Measurements from ENCODE around the gene CUEDC1. TPM values are rescaled to one million over a fixed set of nuclear protein-coding genes. Genes with fewer than 3 reads are reported as not detected.

Gene CUEDC1
- total RNA-seq, 1 donor from 2014 or later = 6.5 TPM

DNA sequence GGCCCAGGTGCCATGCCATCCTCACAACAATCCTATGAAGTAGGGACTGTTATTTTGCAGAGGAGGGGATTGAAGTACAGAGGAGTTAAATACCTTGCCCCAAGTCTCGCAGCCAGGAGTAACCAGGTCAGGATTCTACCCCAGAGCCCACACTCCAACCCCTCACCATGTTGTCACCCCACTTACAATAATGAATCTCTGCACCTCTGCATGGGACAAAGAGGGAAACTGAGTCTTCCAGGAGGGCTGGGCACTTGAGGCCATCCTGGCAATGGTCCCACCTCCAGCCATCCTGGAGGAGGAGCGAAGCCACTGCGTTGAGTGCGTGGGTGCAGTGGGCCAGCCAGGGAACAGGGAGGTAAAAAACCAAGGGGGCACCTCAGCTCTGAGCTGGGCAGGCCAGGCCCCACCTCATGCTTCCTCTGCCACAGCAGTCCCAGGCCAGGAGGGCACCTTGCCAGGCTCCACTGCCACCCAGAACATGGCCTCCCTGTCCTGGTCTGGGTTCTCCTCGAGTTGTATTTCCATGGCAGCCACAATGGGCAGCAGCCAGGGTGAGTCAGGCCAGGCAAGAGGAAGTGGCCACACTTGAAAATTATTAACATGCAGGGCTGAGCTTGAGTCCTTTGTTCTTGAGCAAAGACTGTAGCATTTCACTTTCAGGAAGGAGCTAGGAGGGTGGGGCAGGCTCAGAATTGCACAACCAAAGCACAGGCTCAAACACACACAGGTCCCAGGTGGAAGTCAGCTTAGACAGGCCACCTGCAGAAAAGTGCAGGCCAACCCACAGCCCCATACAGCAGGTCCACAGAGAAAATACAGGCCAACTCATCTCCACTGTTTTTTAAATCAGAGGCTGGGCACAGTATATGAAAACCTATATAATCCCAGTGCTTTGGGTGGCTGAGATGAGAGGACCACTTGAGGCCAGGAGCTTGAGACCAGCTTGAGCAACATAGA is 52.1 kb downstream of the CUEDC1 start:
- peak in 1 of 2 donors; percentile 77 for DNase-seq (ENCODE audit: low spot score in 2 of 2)
- FAIRE-seq = no peak

- no peak for FAIRE-seq
- no peak for DNase-seq (ENCODE audit: low spot score in 2 of 2)
Measured at GRCh38 chr17:57902117-57902799, 53.0 kb downstream of the CUEDC1 start.

GRCh38 chr17:57900991-57901743 is 54.0 kb downstream of the CUEDC1 start:
- FAIRE-seq = no peak
- DNase-seq (ENCODE audit: low spot score in 2 of 2) = no peak

DNA sequence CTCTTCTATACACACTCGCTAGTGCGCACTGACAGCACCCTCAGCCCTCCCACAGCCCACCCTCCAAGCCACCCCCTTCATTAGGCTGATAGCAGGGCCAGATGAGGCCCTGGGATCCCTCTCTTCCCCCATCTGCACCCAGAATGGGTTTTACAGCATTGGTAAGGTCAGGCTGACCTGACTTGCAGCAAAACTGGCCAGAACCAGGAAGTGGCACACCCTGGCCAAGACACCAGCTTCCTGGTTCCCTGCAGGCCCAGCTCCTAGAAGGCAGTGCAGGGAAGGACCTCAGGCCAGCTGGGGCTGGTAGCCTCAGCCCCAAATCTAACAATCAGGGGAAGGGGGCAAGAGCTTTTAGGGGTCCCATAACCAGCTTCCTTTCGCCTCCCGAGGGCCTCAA is 55.4 kb downstream of the CUEDC1 start:
- FAIRE-seq (no peak), DNase-seq (ENCODE audit: low spot score in 2 of 2) (no peak)

DNA sequence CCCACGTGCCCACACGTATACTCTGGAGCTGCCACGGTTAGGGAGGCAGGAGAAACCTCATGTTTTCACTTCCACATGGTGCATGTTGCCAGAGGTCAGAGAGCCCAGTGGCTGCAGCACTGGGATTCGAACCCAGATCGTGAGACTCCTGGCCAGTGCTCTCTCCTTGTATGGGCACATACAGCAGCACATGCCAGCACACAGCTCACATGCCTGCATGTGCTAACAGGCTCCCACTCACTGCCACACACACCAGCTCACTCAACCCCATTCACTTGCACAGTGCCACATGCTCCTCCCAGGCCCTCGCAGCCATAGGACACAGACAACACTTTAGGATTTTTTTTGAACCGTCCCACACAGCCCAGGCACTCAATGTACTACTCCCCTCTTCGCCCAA is 55.8 kb downstream of the CUEDC1 start:
- FAIRE-seq (no peak), DNase-seq (ENCODE audit: low spot score in 2 of 2) (no peak)

DNA sequence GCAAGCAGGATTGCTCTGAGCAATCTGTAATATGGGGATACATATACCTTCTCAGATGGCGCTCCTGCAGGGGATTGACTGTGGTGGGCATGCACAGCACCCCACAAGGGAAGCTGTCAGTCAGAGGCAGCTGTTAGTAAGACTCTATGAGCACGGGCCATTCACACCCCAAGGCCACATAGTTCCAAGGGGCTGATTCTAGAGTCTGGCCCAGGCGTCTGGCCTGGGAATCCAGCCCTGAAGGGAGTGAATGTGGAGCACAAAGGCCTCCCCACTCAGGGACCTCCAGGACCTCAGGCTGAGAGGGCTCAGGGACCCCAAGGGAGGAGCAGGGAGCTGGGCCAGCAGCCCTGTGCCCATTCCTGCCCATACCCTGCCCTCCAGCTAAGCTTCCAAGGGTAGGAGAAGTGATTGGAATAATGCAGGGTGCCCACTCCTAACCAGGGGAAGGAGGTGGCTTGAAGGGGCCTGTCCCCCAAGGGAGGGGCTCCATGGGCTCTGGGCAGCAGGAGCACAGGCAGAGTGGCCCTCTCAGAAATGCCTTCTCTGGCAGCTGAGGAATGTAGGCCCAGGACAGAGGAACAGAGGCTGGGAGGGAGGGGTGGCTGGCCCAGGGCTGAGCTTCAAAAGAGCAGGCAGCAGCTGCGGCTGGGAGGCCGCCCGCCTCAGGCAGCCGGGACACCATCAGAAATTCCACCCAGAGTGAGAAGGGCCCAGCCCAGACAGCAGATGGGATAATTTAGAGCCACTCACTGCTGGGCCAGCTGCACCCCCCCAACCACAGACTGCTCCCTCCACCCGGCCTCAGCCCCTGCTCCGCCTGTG is 56.5 kb downstream of the CUEDC1 start:
- DNase-seq (ENCODE audit: low spot score in 2 of 2) = peak in 1 of 2 donors; percentile 42
- no peak for FAIRE-seq

GRCh38 chr17:57895382-57896060 is 59.7 kb downstream of the CUEDC1 start:
- FAIRE-seq (no peak), DNase-seq (ENCODE audit: low spot score in 2 of 2) (no peak)

DNA sequence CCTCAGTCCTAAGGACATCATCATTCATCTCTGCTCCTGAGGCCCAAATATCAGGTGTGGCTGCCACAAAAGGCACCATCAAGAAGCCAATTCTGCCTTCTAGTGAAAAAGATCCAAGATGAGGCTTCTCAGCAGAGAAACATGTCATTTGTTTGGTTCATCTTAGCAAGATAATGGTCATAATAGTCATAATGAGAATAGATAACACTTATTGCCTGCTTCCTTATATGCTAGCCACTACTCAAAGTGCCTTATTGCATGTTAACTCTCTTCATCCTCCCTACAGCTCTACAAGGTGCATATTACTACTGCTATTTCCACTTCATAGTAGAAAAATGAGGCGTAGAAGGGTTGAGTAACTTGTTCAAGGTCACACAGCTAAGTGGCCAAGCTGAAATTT is 60.4 kb downstream of the CUEDC1 start:
- FAIRE-seq = no peak

DNA sequence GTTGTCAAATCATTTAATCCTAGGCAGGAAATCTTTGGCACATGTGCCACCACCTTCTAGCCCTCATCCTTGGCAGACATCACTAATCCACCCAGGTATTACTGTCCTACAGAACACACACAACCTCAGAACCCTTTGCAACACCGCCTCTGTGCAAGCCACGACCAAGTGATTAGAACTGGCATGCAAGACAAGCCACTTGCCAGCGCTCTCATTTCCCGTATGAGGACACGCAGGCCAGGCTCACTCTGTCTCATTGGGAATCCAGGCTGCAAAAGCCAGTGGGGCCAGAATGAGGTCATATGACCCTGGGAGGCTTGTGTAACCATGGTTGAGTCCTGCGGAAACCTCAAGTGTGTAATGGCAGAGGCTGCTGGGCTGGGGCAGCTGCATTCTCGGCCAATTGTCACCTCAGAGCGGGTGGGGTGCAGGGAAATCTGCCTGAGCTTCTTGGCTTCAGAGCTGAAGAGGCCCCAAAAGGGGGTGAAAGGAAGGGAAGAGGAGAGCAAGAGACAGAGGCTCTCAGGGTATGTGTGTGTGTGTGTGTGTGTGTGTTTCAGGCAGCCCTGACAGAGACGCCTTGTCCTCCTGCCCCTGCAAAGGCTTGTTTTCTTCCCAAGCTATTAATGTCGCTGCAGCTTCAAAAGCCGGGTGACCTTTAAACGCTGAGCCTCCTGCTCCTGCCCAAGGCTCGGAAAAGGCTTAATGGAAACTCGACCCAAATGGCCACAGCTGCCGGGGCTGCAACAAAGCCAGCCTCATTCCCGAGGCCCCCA is 62.2 kb downstream of the CUEDC1 start:
- DNase-seq (ENCODE audit: low spot score in 2 of 2) (peak; percentile 65 to 66), FAIRE-seq (no peak)

More for the DNA sequence above, 60.4 kb downstream of the CUEDC1 start:
- no peak for DNase-seq (ENCODE audit: low spot score in 2 of 2)

- peak; percentile 72 to 85 for DNase-seq (ENCODE audit: low spot score in 2 of 2)
- no peak for FAIRE-seq
Measured at GRCh38 chr17:57892146-57892819, 62.9 kb downstream of the CUEDC1 start.

DNA sequence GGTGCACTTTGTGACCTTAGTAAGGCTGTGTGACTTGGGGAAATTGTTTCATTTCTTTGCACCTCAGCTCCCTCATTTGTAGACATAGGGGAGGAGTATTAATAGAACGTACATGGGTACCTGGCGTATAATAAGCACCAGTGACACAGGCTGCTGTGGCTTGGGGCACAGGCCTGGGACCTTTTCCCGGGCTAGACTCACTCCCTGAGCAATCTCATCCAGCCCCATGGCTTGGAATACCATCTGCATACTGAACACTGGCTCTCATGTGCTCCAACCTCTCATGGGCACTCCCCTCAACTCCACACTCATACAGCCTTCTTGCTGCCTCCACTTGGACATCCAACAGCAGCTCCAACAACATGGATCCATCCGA is 64.4 kb downstream of the CUEDC1 start:
- DNase-seq (ENCODE audit: low spot score in 2 of 2) (no peak), FAIRE-seq (no peak)

DNA sequence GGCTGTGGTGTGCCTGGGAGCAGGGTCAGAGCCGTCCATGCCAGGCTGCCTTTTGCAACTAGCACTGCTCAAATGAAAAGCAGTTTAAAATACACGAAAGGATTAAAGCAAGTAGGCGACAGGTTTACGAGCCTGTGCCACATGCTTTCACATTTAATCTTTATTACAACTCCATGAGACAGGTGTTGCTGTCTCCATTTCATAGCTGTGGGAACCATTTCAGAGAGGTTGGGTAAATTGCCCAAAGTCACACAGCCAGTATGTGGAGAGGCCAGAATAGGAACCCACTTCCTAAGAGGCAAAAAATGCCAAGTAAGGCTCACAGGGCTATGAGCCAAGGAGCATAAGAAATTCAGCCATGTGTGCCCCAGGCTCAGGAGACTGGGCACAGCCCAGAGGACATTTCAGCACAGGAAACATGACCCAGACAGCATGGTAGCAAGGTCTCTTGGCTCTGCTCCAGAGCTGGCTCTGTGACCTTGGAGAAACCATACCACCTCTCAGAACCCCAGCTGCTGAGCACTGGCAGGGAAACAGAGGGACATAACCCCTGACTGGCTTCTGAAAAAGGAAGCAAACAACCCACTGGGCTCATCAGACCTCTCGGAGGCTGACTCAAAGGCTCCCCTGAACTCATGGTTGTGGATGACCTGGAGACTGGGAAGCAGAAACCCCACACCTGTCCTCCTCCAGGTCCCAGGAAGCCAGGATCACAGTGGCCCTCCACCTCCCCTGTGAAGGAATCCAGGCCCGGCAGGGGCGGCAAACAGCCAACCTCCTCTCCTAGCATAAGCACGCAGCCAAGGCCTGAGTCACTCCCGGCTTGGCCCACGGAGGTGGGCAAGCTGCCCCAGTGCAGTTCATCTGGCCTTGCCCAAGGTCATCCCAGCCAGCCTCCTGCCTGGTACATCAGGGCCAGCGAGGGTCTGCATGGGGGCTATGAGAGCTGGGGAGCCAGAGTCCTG is 65.0 kb downstream of the CUEDC1 start:
- no peak for FAIRE-seq
- DNase-seq (ENCODE audit: low spot score in 2 of 2) = no peak

DNA sequence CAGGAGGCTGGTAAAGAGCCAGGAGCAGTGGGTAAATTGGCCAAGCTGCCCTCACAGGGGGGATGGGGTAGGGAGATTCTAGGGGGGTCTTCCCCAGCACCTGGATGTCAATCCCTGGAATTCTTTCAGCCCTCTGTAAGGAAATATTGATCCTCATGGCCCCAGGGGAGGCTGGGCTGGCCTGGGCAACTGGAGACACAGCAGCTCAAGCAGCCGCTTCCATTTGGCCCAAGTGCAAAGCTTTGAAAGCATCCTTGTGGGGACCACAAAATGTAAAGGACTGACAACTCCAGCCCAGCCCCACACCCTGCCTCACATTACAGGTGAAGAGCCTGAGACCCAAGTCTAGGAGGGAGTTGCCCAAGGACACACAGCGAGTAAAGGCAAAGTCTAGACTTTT is 66.0 kb downstream of the CUEDC1 start:
- DNase-seq (ENCODE audit: low spot score in 2 of 2) (no peak), FAIRE-seq (no peak)

DNA sequence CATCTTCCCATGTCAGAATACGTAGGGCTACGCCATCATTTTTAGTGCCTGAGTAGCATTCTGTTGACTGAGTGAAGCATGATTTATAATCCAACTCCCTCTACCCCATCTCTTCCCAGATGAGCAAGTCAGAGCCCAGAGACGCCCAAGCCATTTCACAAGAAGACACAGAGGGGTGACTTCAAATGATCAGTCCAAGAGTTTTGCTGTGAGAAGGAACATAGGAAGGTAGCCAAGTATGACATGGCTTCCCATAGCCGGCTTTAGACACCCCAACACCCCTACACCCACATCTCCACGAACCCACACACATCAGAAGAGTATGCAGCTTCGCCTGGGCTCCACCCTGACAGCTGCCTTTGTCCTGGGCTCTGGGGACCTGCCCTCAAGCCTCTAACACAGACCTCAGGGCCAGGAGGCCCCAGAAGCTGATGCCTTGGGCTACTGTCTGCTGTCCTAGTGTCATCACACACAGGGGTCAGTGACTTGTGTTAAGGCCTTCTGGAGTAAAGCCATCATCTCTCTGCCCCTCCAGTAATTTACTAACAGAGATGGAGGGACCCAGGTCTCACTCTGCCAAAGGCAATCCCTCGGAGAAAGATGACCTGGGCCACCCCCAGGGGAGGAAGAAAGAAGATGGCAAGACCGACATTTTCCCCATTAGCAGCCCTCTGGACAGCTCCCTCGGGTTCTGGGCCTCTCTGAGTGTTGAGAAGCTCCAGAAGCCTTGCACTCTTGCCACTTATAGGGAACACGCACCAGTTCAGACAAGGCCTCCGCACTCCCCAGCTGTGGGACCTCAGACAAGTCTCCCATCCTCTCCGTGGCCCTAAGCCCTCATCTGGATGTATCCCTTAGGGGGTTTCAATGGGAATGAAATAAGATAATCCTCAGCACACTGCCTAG is 66.6 kb downstream of the CUEDC1 start:
- DNase-seq (ENCODE audit: low spot score in 2 of 2) (no peak), FAIRE-seq (no peak)

DNA sequence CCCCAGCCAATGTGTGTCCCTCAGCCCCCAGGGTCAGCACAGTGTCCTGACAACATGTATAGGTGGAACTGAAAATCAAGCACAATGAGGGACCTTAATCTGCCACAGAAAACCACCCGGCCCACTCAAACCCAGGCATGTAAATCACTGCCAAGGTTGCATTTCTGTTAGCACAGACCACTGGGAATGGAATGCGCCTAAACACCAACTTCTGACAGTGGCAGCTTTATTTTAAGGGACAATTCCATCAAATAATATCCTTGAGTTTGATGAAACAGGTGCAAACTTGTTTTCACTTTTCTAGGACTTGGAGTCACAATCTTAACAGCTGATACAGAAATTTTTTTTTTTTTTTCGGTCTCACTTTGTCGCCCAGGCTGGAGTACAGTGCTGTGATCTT is 68.1 kb downstream of the CUEDC1 start:
- FAIRE-seq = no peak
- no peak for DNase-seq (ENCODE audit: low spot score in 2 of 2)

- DNase-seq (ENCODE audit: low spot score in 2 of 2) = no peak
- FAIRE-seq = no peak
Measured at GRCh38 chr17:57886020-57886419, 69.2 kb downstream of the CUEDC1 start.
